HG03196 (cell line): Measurements from ENCODE around the gene USF2.

Experiments
- ATAC-seq: cut with Tn5 transposase; IDR thresholded peaks from one replicate; pipeline ENCODE4 v1.9.1; 2021; ENCODE audit not compliant: unreplicated experiment

The USF2 gene

GRCh38 chr19:35314031-35314430 is 45.3 kb downstream of the USF2 start:
- no peak for ATAC-seq

GRCh38 chr19:35314858-35315470 is 46.2 kb downstream of the USF2 start:
- ATAC-seq, result no peak

- ATAC-seq, result no peak
Measured at GRCh38 chr19:35315883-35316282, 47.1 kb downstream of the USF2 start.

GRCh38 chr19:35316560-35316959 is 47.8 kb downstream of the USF2 start:
- ATAC-seq, result no peak

- ATAC-seq, result no peak
Measured at GRCh38 chr19:35317464-35318043, 48.8 kb downstream of the USF2 start.

GRCh38 chr19:35318679-35319448 is 50.1 kb downstream of the USF2 start:
- no peak for ATAC-seq

GRCh38 chr19:35320065-35320713 is 51.4 kb downstream of the USF2 start:
- ATAC-seq, result no peak

GRCh38 chr19:35321291-35321690 is 52.5 kb downstream of the USF2 start:
- ATAC-seq, result no peak

GRCh38 chr19:35322014-35322413 is 53.3 kb downstream of the USF2 start:
- no peak for ATAC-seq

- no peak for ATAC-seq
Measured at GRCh38 chr19:35327642-35328041, 58.9 kb downstream of the USF2 start.

GRCh38 chr19:35328851-35329285 is 60.1 kb downstream of the USF2 start, which contains the start of gene CD22:
Gene CD22 (plus strand): TSS chr19:35329187. CDS start chr19:35332041, 2,854 bp downstream.
- ATAC-seq, result no peak

- ATAC-seq, result no peak
Measured at GRCh38 chr19:35329323-35329722, 60.6 kb downstream of the USF2 start.
